Upper lobe of right lung (tissue), 1 donor: Measurements from ENCODE around the gene DAND5. TPM values are rescaled to one million over a fixed set of nuclear protein-coding genes. Genes with fewer than 3 reads are reported as not detected.

ENCODE experiments used
- ATAC-seq: fragments of 200-7000 bp; cut with Tn5 transposase; one replicate; pipeline ENCODE4 v1.9.1; 2020; ENCODE audit warnings: mild to moderate bottlenecking, moderate library complexity
- DNase-seq: peaks from one replicate; pipeline ENCODE4 v3.0.0-alpha.2; 2020
- H3K27ac ChIP-seq: fragments of 200-600 bp; one replicate; pipeline ENCODE4 v1.8.0; 2022
- H3K27me3 ChIP-seq: fragments of 200-600 bp; one replicate; pipeline ENCODE4 v1.8.0; 2022; ENCODE audit warnings: mild to moderate bottlenecking
- H3K36me3 ChIP-seq: fragments of 200-600 bp; one replicate; pipeline ENCODE4 v1.8.0; 2022
- H3K4me1 ChIP-seq: fragments of 200-600 bp; one replicate; pipeline ENCODE4 v1.8.0; 2022
- H3K4me3 ChIP-seq: fragments of 200-600 bp; one replicate; pipeline ENCODE4 v1.8.0; 2022; ENCODE audit warnings: mild to moderate bottlenecking
- H3K9me3 ChIP-seq: fragments of 200-600 bp; one replicate; pipeline ENCODE4 v1.8.0; 2022
- CTCF ChIP-seq: fragments of 200-600 bp; IDR thresholded peaks from one replicate; pipeline ENCODE4 v1.8.0; 2022; ENCODE audit warnings: antibody characterized with exemption
- intact Hi-C: fragments of 100-400 bp; cut with DNase I; formaldehyde crosslinking; loops from one replicate; pipeline ENCODE4 v1.11.0; 2022
- total RNA-seq: library from RNA; stranded (reverse); fragmentation: NEBNext Ultra II Directional; extraction: Animal tissue kit (Norgen Biotek cat#: 25700); gene quantifications from one replicate; pipeline ENCODE4 v1.2.1, GENCODE V29; 2021
- donor health status: DM: no; HTN: yes; CAD: no; lungs with severe emphysema.

DAND5 gene
- total RNA-seq, 1 donor from 2014 or later: not detected

DNA sequence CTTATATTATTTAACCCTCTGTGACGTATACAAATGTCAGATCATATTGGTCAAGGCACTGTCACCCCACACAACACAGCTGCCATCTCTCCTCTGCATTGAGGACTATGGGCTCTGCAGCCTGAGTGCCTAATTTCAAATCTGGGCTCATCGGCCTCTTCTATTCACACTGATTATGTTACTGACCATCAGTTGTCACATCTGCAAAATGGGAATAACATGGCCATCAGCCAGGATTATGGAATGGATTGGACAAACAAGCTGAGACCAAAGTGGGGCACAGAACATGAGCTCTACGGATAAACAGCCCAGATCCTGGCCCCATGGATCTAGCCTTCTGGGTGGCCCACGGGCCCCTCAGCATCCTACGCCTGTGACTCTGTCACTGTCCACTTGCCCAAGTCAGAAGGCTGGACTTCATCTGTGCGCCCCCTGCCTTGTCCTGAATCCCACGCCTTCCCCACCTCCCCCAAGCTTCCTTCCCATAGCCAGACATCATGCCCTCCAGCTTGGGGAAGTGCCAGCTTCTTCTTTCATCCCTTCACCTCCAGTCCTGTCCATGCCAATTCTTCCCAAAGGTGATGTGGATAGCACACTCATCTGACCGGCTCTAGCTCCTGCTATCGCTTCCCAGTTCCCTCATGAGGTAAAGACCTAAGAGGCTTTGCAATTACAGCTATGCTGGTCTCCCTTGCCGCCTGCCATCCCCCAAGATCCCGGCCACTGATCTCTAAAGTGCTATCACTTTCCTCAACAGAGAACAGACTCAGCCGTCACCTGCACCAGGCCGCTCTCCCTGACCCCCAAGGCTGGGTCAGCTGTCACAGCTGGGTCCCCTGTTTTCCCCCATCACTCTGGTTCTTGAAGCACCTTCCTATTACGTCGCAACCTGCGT is 36.7 kb upstream of the DAND5 start:
- no peak for TF ChIP-seq CTCF
- Histone ChIP-seq H3K36me3 (peaks cover 28% of the 10 kb centered on the region), H3K27ac (peak overlapping the region; percentile 86), H3K9me3 (no peaks in the 10 kb centered on the region), H3K27me3 (no peaks in the 10 kb centered on the region), H3K4me1 (peaks cover 19% of the 10 kb centered on the region), H3K4me3 (peak overlapping the region; percentile 98)
- intact Hi-C loops: no loop called here
- ATAC-seq (no peak), DNase-seq (no peak)

DNA sequence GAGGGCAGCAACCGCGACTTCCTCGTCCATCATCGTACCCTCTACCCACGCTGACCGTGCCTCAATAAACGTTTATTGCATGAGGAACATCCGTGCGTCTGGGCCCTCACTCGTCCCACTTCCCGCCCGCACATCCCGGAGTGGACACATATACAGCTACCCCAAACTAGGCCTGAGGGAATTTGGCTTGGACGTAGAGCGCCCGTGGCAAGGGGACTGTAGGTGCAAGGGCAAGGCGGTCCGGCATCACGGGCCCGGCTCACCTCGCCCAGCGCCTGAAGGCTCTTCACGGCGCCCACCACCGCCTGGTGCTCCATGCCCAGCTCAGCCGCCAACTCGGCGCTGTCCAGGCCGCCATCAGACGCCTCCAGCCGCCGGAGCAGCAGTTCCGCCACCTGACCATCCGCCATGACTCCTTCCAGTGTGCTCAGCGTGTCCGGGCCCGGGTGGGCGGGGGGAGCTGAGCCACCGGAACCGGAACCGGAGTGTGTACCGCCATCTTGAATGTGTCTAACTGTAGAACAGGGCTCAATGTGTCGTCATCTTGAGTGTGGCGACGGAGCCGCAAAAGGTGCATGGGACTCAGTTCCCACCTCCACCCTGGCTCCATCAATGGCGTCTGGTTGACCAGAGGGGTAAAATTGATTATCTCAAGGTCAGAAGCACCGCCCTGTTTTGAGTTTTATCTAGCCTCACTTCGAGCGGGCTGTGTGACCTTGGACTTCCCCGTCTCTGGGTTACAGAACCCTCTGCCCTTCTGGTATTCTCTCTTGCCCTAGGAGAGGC is 35.9 kb upstream of the DAND5 start, which contains the start of gene FARSA:
FARSA (minus strand) TSS at position 425 of the 786 bp plus-strand sequence; CDS start at position 410, 15 bp downstream.
- no peaks in the 10 kb centered on the region for H3K27me3 ChIP-seq
- H3K4me3 ChIP-seq: peak within 1 kb of the TSS; percentile 98
- DNase-seq (peak; percentile 96), ATAC-seq (peak; percentile 86)
- H3K4me1 ChIP-seq: peaks cover 22% of the 10 kb centered on the region
- H3K9me3 ChIP-seq: no peaks in the 10 kb centered on the region
- H3K36me3 ChIP-seq: peaks cover 22% of the 10 kb centered on the region
- no peak for TF ChIP-seq CTCF
- H3K27ac ChIP-seq: peak within 1 kb of the TSS; percentile 86
- intact Hi-C loops: no loop called here

DNA sequence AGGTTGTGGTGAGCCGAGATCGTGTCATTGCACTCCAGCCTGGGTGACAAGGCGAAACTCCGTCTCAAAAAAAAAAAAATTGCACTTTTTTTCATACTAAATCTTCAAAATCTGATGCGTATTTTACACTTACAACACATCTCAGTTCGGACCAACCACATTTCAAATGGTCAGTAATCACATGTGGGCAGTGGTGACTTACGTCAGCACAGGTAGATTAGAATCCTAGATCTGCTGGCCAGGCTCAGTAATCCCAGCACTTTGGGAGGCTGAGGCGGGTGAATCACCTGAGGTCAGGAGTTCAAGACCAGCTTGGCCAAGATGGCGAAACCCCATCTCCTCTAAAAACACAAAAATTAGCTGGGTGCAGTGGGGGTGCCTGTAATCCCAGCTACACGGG is 34.3 kb upstream of the DAND5 start:
- no peak for DNase-seq
- TF ChIP-seq CTCF: no peak
- Histone ChIP-seq H3K27me3 (no peaks in the 10 kb centered on the region), H3K9me3 (no peaks in the 10 kb centered on the region), H3K27ac (no peak overlapping the region), H3K36me3 (peaks cover 14% of the 10 kb centered on the region), H3K4me3 (no peak overlapping the region), H3K4me1 (peaks cover 27% of the 10 kb centered on the region)
- no peak for ATAC-seq
- intact Hi-C loops: no loop called here

DNA sequence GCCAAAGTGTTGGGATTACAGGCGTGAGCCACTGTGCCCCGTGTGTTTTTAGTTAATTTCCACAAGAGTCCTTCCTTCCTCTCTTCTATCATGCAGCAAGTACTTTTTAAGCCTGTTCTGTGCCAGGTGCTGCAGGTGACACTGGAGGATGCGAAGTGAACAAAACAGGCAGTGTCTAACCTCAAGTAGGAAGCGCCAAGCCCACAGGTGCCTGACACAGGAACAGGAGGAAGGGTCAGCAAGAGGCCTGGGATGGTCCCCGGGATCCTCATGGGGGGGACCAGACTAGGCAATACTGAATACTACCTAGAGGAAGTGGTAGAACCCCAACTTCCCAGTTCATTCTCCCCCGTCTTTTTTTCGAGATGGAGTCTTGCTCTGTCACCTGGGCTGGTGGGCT is 32.8 kb upstream of the DAND5 start:
- ATAC-seq (no peak), DNase-seq (no peak)
- Histone ChIP-seq H3K27me3 (no peaks in the 10 kb centered on the region), H3K36me3 (peaks cover 23% of the 10 kb centered on the region), H3K4me3 (no peak overlapping the region), H3K9me3 (no peaks in the 10 kb centered on the region), H3K27ac (no peak overlapping the region), H3K4me1 (peaks cover 39% of the 10 kb centered on the region)
- intact Hi-C loops: no loop called here
- TF ChIP-seq CTCF: no peak

- Histone ChIP-seq H3K4me1 (peaks cover 37% of the 10 kb centered on the region), H3K4me3 (peak overlapping the region; percentile 74), H3K9me3 (no peaks in the 10 kb centered on the region), H3K27me3 (no peaks in the 10 kb centered on the region), H3K27ac (peak overlapping the region; percentile 58), H3K36me3 (peaks cover 28% of the 10 kb centered on the region)
- DNase-seq (no peak), ATAC-seq (no peak)
- TF ChIP-seq CTCF: no peak
- intact Hi-C loops: no loop called here
Observed at GRCh38 chr19:12937093-12937926, 32.1 kb upstream of the DAND5 start.
